Rectal smooth muscle tissue (tissue), 1 donor: Measurements from ENCODE around the gene DIS3L2.
"Not testable (repeated sequence)": the region's sequence is repeated elsewhere in the genome, so short reads cannot be mapped to it uniquely, and the experiment has no call there.

Experiments used
- H3K27ac ChIP-seq: one replicate; pipeline ENCODE4 v1.7.0; 2013; ENCODE audit warnings: low read depth, low read length, inconsistent platforms
- H3K27me3 ChIP-seq: one replicate; pipeline ENCODE4 v1.7.0; 2013; ENCODE audit warnings: low read length; ENCODE audit not compliant: control insufficient read depth, insufficient read depth
- H3K36me3 ChIP-seq: one replicate; pipeline ENCODE4 v1.7.0; 2013; ENCODE audit warnings: low read length; ENCODE audit not compliant: control insufficient read depth, insufficient read depth
- H3K4me1 ChIP-seq: one replicate; pipeline ENCODE4 v1.7.0; 2013; ENCODE audit warnings: low read length; ENCODE audit not compliant: control insufficient read depth, insufficient read depth
- H3K4me3 ChIP-seq: one replicate; pipeline ENCODE4 v1.7.0; 2013; ENCODE audit warnings: low read length
- H3K9ac ChIP-seq: one replicate; pipeline ENCODE4 v1.7.0; 2013; ENCODE audit warnings: low read length

DIS3L2 gene

GRCh38 chr2:232318169-232318855, 356.8 kb downstream of the DIS3L2 start:
- no peak overlapping the region for H3K4me3 ChIP-seq
- H3K9ac ChIP-seq = no peak overlapping the region
- H3K27me3 ChIP-seq = no peaks in the 10 kb centered on the region
- no peaks in the 10 kb centered on the region for H3K4me1 ChIP-seq
- no peak overlapping the region for H3K27ac ChIP-seq
- no peaks in the 10 kb centered on the region for H3K36me3 ChIP-seq

- Histone ChIP-seq H3K27ac (no peak overlapping the region), H3K9ac (no peak overlapping the region), H3K36me3 (no peaks in the 10 kb centered on the region), H3K4me1 (no peaks in the 10 kb centered on the region), H3K27me3 (no peaks in the 10 kb centered on the region), H3K4me3 (no peak overlapping the region)
These were observed 357.7 kb downstream of the DIS3L2 start for GRCh38 chr2:232319067-232319802.

GRCh38 chr2:232319803-232320442, 358.4 kb downstream of the DIS3L2 start:
- no peaks in the 10 kb centered on the region for H3K4me1 ChIP-seq
- H3K36me3 ChIP-seq = no peaks in the 10 kb centered on the region
- H3K27ac ChIP-seq = no peak overlapping the region
- H3K27me3 ChIP-seq = no peaks in the 10 kb centered on the region
- no peak overlapping the region for H3K9ac ChIP-seq
- H3K4me3 ChIP-seq = no peak overlapping the region

- Histone ChIP-seq H3K9ac (no peak overlapping the region), H3K36me3 (no peaks in the 10 kb centered on the region), H3K4me3 (no peak overlapping the region), H3K27ac (no peak overlapping the region), H3K4me1 (no peaks in the 10 kb centered on the region), H3K27me3 (no peaks in the 10 kb centered on the region)
These were observed 358.9 kb downstream of the DIS3L2 start for GRCh38 chr2:232320443-232320803.

- H3K36me3 ChIP-seq = no peaks in the 10 kb centered on the region
- H3K4me3 ChIP-seq = no peak overlapping the region
- H3K4me1 ChIP-seq = no peaks in the 10 kb centered on the region
- no peak overlapping the region for H3K27ac ChIP-seq
- no peak overlapping the region for H3K9ac ChIP-seq
- no peaks in the 10 kb centered on the region for H3K27me3 ChIP-seq
These were observed 359.8 kb downstream of the DIS3L2 start for GRCh38 chr2:232321156-232321816.

GRCh38 chr2:232321817-232322559, 360.5 kb downstream of the DIS3L2 start:
- H3K27ac ChIP-seq = no peak overlapping the region
- H3K4me1 ChIP-seq = no peaks in the 10 kb centered on the region
- H3K36me3 ChIP-seq = no peaks in the 10 kb centered on the region
- no peaks in the 10 kb centered on the region for H3K27me3 ChIP-seq
- H3K9ac ChIP-seq = no peak overlapping the region
- no peak overlapping the region for H3K4me3 ChIP-seq

- H3K4me3 ChIP-seq = no peak overlapping the region
- H3K27ac ChIP-seq = no peak overlapping the region
- no peaks in the 10 kb centered on the region for H3K4me1 ChIP-seq
- H3K36me3 ChIP-seq = no peaks in the 10 kb centered on the region
- no peaks in the 10 kb centered on the region for H3K27me3 ChIP-seq
- H3K9ac ChIP-seq = no peak overlapping the region
These were observed 361.2 kb downstream of the DIS3L2 start for GRCh38 chr2:232322560-232323327.

- H3K36me3 ChIP-seq = no peaks in the 10 kb centered on the region
- no peaks in the 10 kb centered on the region for H3K27me3 ChIP-seq
- no peak overlapping the region for H3K9ac ChIP-seq
- H3K27ac ChIP-seq = no peak overlapping the region
- H3K4me3 ChIP-seq = no peak overlapping the region
- no peaks in the 10 kb centered on the region for H3K4me1 ChIP-seq
These were observed 361.8 kb downstream of the DIS3L2 start for GRCh38 chr2:232323328-232323650.

- H3K27me3 ChIP-seq, H3K36me3 ChIP-seq, H3K27ac ChIP-seq, H3K4me1 ChIP-seq, H3K4me3 ChIP-seq, H3K9ac ChIP-seq: not testable (repeated sequence)
These were observed 362.5 kb downstream of the DIS3L2 start for GRCh38 chr2:232323967-232324366.

GRCh38 chr2:232324778-232325177, 363.3 kb downstream of the DIS3L2 start:
- H3K27ac ChIP-seq = no peak overlapping the region
- H3K4me1 ChIP-seq = no peaks in the 10 kb centered on the region
- no peak overlapping the region for H3K9ac ChIP-seq
- H3K27me3 ChIP-seq = no peaks in the 10 kb centered on the region
- H3K36me3 ChIP-seq = no peaks in the 10 kb centered on the region
- no peak overlapping the region for H3K4me3 ChIP-seq

GRCh38 chr2:232325324-232326273, 364.1 kb downstream of the DIS3L2 start:
- H3K36me3 ChIP-seq = no peaks in the 10 kb centered on the region
- no peak overlapping the region for H3K27ac ChIP-seq
- no peaks in the 10 kb centered on the region for H3K27me3 ChIP-seq
- H3K9ac ChIP-seq = no peak overlapping the region
- H3K4me1 ChIP-seq = no peaks in the 10 kb centered on the region
- H3K4me3 ChIP-seq = no peak overlapping the region
